GM21786 (cell line): ENCODE measurements around the gene PAMR1.
"Not testable (repeated sequence)": the region's sequence is repeated elsewhere in the genome, so short reads cannot be mapped to it uniquely, and the experiment has no call there.

ENCODE experiments used
- ATAC-seq: cut with Tn5 transposase; IDR thresholded peaks from one replicate; pipeline ENCODE4 v1.9.1; 2021; ENCODE audit not compliant: unreplicated experiment

The PAMR1 gene, protein sequence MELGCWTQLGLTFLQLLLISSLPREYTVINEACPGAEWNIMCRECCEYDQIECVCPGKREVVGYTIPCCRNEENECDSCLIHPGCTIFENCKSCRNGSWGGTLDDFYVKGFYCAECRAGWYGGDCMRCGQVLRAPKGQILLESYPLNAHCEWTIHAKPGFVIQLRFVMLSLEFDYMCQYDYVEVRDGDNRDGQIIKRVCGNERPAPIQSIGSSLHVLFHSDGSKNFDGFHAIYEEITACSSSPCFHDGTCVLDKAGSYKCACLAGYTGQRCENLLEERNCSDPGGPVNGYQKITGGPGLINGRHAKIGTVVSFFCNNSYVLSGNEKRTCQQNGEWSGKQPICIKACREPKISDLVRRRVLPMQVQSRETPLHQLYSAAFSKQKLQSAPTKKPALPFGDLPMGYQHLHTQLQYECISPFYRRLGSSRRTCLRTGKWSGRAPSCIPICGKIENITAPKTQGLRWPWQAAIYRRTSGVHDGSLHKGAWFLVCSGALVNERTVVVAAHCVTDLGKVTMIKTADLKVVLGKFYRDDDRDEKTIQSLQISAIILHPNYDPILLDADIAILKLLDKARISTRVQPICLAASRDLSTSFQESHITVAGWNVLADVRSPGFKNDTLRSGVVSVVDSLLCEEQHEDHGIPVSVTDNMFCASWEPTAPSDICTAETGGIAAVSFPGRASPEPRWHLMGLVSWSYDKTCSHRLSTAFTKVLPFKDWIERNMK

DNA sequence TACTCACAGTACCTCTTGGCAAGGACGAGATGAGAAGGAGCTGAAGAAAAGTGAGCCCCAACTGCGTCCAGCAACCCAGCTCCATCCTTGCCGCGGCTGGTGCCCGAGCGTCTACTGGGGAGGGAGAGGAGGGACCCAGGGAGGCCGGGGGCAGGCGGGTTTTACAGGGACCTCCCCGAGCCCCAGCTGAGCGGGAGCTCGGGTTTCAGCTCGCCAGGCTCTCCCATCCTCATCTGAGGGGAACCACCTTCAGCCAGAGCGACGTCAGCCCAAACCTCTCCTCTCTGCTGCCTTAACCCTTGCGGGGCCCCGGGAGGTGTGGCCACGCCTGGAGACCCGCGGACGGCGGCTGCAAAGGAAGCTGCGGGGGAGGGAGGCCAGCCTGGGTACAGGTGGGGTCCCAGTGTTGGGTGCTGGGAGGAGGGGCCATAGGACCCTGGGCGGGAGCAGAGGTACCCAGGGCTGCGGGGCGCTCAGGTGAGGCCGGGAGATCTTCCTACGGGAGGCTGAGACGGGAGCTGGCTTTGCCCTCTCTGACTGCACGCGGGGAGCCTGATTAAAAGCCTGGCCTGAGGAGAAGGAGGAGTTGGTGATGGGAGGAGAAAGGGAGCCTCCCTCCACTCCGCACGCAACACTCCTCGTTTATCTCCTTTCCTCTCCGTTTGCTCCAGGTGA, at the start of gene PAMR1:
Gene PAMR1 (minus strand): TSS at position 116 of the 675 bp plus-strand sequence. CDS start 31 bp downstream, at position 85.
- no peak for ATAC-seq

GRCh38 chr11:35571696-35572095, 46.3 kb upstream of the PAMR1 start:
- no peak for ATAC-seq

DNA sequence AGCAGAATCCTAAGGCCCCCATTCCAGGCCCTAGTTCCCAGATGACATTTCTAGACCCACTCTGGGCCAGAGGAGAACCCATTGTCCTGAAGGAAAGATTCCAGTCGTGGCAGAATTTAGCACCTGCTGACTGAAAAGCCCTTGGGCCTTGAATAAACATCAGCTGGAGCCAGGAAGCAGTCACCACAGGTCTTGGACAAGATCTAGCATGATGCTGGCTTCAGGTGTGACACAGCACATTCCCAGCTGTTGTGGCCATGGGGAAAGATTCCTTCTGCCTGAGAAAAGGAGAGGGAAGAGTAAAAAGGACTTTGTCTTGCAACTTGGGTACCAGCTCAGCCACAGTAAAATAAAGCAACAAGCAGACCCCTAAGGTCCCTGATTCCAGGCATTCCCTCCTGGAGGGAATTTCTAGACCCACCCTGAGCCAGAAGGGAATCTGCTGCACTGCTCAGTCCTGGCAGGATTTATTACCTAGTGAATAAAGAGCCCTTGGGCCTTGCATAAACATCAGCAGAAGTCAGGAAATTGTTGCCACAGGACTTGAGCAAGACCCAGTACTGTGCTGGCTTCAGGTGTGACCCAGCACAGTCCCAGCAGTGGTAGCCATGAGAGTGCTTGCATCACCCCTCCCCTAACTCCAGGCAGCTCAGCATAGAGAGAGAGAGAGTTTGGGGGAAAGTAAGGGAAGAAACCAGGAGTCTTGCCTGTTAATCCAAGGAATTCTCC, 42.5 kb upstream of the PAMR1 start:
- ATAC-seq: no peak

GRCh38 chr11:35566885-35567284, 41.5 kb upstream of the PAMR1 start:
- no peak for ATAC-seq

DNA sequence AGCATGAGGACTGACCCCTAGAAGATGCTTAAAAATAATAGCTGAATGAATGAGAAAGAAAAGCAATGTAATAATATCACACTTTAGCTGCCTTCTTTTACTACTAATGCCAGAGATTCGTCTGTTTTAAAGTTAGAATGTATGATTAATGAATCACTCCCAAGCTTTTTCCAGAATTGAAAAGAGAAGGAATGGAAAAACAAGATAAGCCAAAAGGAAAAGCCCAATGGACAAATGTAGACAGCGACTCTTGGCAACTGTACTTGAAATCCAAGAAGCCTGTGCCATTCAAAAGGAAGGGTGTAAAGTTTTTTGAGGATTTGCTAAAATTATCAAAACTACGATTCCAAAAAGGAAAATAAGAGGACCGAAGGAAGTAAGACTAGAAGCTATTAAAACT, 40.8 kb upstream of the PAMR1 start:
- no peak for ATAC-seq

DNA sequence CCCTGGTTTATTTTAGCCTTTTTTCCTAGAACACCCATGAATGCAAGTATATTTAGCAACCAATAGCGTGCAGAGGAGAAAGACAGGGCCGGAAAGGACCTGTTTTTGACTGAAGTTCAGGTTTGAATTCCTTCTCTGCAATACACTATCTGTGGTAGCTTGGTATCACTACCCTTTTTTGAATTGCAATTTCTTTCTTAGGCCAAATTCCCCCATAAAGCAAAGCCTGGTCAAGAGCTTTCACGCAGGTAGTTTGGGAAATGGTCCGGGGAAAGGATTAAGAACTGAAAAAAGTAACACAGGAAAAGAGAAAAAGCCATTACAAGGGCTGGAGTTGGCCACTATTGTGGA, 38.8 kb upstream of the PAMR1 start:
- ATAC-seq: no peak

DNA sequence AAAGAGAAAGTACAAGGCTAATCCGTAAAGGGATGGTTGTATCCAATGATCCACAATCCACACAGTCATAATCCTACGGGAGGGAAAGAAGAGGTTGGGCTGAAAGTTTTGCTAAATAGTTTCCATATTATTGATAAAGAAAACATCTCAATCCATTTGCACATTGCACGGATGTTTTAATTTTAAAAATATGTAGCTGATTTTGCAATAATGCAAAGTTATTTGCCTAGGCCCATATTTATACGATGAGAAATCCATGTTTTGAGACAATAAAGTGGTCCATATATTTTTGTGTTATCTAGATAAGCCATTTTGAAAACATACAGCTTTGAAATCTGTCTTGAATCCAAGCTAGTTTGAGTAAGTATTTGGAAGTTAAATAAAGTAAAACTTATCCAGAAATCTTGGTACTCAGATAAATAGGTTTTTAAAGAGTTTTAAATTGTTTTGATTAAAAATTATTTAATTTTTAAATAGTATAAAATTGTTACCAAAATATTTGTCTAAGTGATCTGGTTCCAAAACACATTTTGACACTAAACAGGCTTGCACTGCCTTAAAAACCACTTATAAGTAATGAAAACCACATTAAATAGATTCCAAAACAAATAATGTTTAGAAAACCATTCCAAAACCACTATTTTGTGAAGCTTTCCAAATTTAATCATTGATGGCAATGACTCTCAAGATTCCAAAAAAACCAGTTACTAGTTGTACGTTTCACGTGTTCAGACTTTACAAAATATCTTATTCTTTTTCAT, 38.2 kb upstream of the PAMR1 start:
- no peak for ATAC-seq

DNA sequence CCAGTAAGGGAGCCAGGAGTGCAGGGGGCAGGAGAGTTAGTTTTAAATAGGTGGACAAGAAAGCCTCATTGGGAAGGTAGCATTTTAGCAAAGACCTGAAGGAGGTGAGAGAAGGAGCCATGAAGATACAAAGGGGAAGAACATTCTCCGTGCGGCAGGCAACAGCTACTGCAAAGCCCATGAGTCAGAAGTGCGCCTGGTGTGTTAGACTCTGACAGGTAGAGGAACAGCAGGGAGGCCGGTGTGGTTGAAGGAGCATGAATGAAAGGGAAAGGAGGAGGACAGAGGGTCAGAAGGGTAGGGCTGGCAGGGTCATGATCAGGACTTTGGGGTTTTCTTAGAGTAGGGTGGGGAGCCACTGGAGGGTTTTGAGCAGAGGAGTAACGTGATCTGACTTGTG, 34.5 kb upstream of the PAMR1 start:
- no peak for ATAC-seq

DNA sequence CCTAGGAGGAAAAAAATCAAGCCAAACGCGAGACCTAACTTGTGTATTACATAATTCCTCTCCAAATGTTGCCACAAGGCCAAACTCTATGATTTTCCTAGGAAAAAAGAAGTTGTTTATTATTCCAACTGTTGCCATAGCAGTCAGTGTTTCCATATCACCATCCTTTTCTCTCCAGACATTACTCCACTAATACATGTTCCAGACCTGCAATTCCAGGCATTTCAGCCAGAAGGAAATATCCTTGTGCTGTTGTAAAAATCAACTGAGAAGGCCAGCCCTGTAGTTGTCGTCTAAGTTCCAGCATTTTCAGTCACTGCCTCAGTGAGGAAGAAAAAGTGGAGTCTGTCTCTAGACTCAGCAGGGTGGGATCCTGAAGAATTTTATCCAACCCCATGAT, 33.1 kb upstream of the PAMR1 start:
- ATAC-seq: no peak

GRCh38 chr11:35555488-35555887, 30.1 kb upstream of the PAMR1 start:
- ATAC-seq: no peak

- ATAC-seq: no peak
These were observed 29.3 kb upstream of the PAMR1 start for GRCh38 chr11:35554491-35555437.

DNA sequence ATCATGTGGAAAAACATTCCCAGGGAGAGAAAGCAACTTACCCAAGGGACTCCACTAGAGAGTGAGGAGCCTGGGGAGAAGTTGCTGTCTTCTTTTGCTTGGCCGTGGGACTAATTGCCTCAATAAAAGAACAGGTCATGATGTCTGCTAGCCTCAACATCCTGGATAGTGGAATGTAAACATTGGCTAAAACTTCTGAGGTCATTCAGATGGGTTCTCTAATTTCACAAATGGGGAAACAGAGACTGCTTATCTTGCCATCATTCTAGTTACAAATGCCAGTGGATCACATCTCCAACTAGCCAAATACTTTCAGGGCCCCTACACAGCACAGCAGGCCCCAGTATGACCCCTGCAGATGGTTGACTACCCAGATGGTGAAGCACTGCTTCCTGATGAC, 28.4 kb upstream of the PAMR1 start:
- no peak for ATAC-seq

DNA sequence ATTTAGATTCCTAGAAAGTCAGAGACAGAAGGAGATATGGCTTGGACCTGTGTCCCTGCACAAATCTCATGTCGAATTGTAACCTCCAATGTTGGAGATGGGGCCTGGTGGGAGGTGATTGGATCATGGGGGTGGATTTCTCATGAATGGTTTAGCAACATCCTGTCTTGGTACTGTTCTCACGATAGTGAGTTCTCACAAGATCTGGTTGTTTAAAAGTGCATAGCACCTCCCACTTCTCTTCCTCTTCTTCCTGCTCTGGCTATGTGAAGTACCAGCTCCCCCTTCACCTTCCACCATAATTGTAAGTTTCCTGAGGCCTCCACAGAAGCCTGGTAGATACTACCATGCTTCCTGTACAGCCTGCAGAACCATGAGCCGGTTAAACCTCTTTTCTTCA, 27.6 kb upstream of the PAMR1 start:
- no peak for ATAC-seq

- no peak for ATAC-seq
These were observed 27.2 kb upstream of the PAMR1 start for GRCh38 chr11:35552616-35553015.

DNA sequence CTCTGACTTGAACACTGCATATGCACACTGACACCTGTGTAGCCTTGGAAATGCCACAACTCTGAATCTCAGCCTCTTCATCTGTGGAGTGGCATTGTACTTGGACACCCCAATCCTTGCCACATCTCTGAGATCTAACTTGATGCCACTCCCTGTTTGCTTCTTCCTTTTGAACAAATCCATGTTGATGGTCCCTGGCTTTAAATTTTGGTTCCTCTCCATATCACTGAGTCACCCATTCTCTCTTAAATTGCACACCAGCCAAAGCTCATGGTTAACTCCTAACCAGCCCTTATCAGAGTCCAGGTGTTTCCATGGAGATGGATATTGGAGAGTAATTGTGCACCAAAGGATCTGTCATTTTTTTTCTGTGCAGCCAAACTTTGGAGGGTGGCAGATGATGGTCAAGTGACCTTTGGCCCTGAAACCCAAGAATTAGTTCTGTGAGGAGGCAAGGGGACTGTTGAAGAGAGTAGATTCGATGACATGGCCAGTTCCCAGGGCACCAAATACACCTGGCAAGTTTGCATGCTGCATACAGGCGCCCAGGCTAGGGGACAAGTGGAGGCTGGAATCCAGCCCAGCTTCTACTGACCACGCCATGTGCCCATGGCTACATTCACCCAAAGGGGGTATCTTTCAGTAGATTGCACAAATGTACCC, 25.1 kb upstream of the PAMR1 start:
- no peak for ATAC-seq

GRCh38 chr11:35549787-35550186, 24.4 kb upstream of the PAMR1 start:
- no peak for ATAC-seq

GRCh38 chr11:35548925-35549561, 23.6 kb upstream of the PAMR1 start:
- ATAC-seq: no peak

DNA sequence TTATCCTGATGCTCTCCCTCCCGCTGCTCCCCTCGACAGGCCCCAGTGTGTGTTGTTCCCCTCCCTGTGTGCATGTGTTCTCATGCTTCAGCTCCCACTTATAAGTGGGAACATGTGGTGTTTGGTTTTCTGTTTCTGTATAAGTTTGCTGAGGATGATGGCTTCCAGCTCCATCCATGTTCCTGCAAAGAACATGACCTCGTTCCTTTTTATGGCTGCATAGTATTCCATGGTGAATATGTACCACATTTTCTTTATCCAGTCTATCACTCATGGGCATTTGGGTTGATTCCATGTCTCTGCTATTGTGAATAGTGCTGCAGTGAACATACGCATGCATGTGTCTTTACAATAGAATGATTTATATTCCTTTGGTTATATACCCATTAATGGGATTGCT, 22.6 kb upstream of the PAMR1 start:
- ATAC-seq: not testable (repeated sequence)
